ENCODE measurements around the gene RTN4IP1.
"Not testable (repeated sequence)": the region's sequence is repeated elsewhere in the genome, so short reads cannot be mapped to it uniquely, and the experiment has no call there.

The RTN4IP1 gene

GRCh38 chr6:106572875-106573585 lies 56.3 kb downstream of the RTN4IP1 start:
- no peak overlapping the region for H3K27ac Mint-ChIP-seq
- H3K4me1 Mint-ChIP-seq = peaks cover 5% of the 10 kb centered on the region
- no peak overlapping the region for H3K4me3 Mint-ChIP-seq
- peaks cover 3% of the 10 kb centered on the region for H3K36me3 Mint-ChIP-seq
- H3K27me3 Mint-ChIP-seq = no peaks in the 10 kb centered on the region
- H3K9me3 Mint-ChIP-seq = no peaks in the 10 kb centered on the region

- H3K4me3 Mint-ChIP-seq = no peak overlapping the region
- peaks cover 3% of the 10 kb centered on the region for H3K36me3 Mint-ChIP-seq
- peak overlapping the region; percentile 14 for H3K27ac Mint-ChIP-seq
Measured at GRCh38 chr6:106572436-106572835, 56.9 kb downstream of the RTN4IP1 start.

GRCh38 chr6:106569428-106569827 lies 59.9 kb downstream of the RTN4IP1 start:
- H3K4me3 Mint-ChIP-seq = no peak overlapping the region
- no peak overlapping the region for H3K27ac Mint-ChIP-seq
- peaks cover 3% of the 10 kb centered on the region for H3K36me3 Mint-ChIP-seq
- peaks cover 5% of the 10 kb centered on the region for H3K4me1 Mint-ChIP-seq
- H3K9me3 Mint-ChIP-seq = no peaks in the 10 kb centered on the region
- no peaks in the 10 kb centered on the region for H3K27me3 Mint-ChIP-seq

More at GRCh38 chr6:106572436-106572835, 56.9 kb downstream of the RTN4IP1 start:
- Mint-ChIP-seq H3K4me1 (peaks cover 5% of the 10 kb centered on the region), H3K9me3 (no peaks in the 10 kb centered on the region), H3K27me3 (no peaks in the 10 kb centered on the region)

GRCh38 chr6:106568530-106568929 lies 60.8 kb downstream of the RTN4IP1 start:
- peaks cover 5% of the 10 kb centered on the region for H3K4me1 Mint-ChIP-seq
- H3K4me3 Mint-ChIP-seq = no peak overlapping the region
- H3K27ac Mint-ChIP-seq = peak overlapping the region; percentile 75
- H3K27me3 Mint-ChIP-seq = no peaks in the 10 kb centered on the region
- no peaks in the 10 kb centered on the region for H3K9me3 Mint-ChIP-seq
- H3K36me3 Mint-ChIP-seq = peaks cover 7% of the 10 kb centered on the region

- H3K27me3 Mint-ChIP-seq = no peaks in the 10 kb centered on the region
- H3K4me3 Mint-ChIP-seq = no peak overlapping the region
- peaks cover 10% of the 10 kb centered on the region for H3K36me3 Mint-ChIP-seq
- H3K4me1 Mint-ChIP-seq = peaks cover 14% of the 10 kb centered on the region
- no peak overlapping the region for H3K27ac Mint-ChIP-seq
- no peaks in the 10 kb centered on the region for H3K9me3 Mint-ChIP-seq
Measured at GRCh38 chr6:106564476-106564875, 64.8 kb downstream of the RTN4IP1 start.

- no peaks in the 10 kb centered on the region for H3K27me3 Mint-ChIP-seq
- H3K9me3 Mint-ChIP-seq = no peaks in the 10 kb centered on the region
- H3K36me3 Mint-ChIP-seq = peaks cover 11% of the 10 kb centered on the region
- no peak overlapping the region for H3K4me3 Mint-ChIP-seq
- no peak overlapping the region for H3K27ac Mint-ChIP-seq
- H3K4me1 Mint-ChIP-seq = peaks cover 13% of the 10 kb centered on the region
Measured at GRCh38 chr6:106563614-106564013, 65.7 kb downstream of the RTN4IP1 start.

GRCh38 chr6:106561686-106562405 lies 67.5 kb downstream of the RTN4IP1 start:
- Mint-ChIP-seq H3K4me1 (peaks cover 9% of the 10 kb centered on the region), H3K4me3 (no peak overlapping the region), H3K27ac (no peak overlapping the region), H3K27me3 (no peaks in the 10 kb centered on the region), H3K36me3 (peaks cover 10% of the 10 kb centered on the region), H3K9me3 (no peaks in the 10 kb centered on the region)

GRCh38 chr6:106560996-106561685 lies 68.2 kb downstream of the RTN4IP1 start:
- no peak overlapping the region for H3K27ac Mint-ChIP-seq
- H3K36me3 Mint-ChIP-seq = peaks cover 10% of the 10 kb centered on the region
- H3K4me1 Mint-ChIP-seq = peaks cover 13% of the 10 kb centered on the region
- H3K9me3 Mint-ChIP-seq = no peaks in the 10 kb centered on the region
- H3K4me3 Mint-ChIP-seq = no peak overlapping the region
- no peaks in the 10 kb centered on the region for H3K27me3 Mint-ChIP-seq

GRCh38 chr6:106559659-106560058 lies 69.6 kb downstream of the RTN4IP1 start:
- peaks cover 14% of the 10 kb centered on the region for H3K4me1 Mint-ChIP-seq
- H3K9me3 Mint-ChIP-seq, H3K27me3 Mint-ChIP-seq, H3K4me3 Mint-ChIP-seq, H3K27ac Mint-ChIP-seq: not testable (repeated sequence)
- peaks cover 12% of the 10 kb centered on the region for H3K36me3 Mint-ChIP-seq

GRCh38 chr6:106558364-106558763 lies 70.9 kb downstream of the RTN4IP1 start:
- no peak overlapping the region for H3K27ac Mint-ChIP-seq

GRCh38 chr6:106557837-106558236 lies 71.5 kb downstream of the RTN4IP1 start:
- peaks cover 12% of the 10 kb centered on the region for H3K36me3 Mint-ChIP-seq
- H3K27me3 Mint-ChIP-seq = no peaks in the 10 kb centered on the region
- peak overlapping the region; percentile 35 for H3K27ac Mint-ChIP-seq

More at GRCh38 chr6:106558364-106558763, 70.9 kb downstream of the RTN4IP1 start:
- peaks cover 11% of the 10 kb centered on the region for H3K36me3 Mint-ChIP-seq
- peaks cover 20% of the 10 kb centered on the region for H3K4me1 Mint-ChIP-seq
- H3K4me3 Mint-ChIP-seq = no peak overlapping the region
- no peaks in the 10 kb centered on the region for H3K27me3 Mint-ChIP-seq
- H3K9me3 Mint-ChIP-seq = no peaks in the 10 kb centered on the region

GRCh38 chr6:106556368-106556960 lies 72.8 kb downstream of the RTN4IP1 start:
- H3K36me3 Mint-ChIP-seq = peaks cover 17% of the 10 kb centered on the region
- no peaks in the 10 kb centered on the region for H3K9me3 Mint-ChIP-seq
- no peak overlapping the region for H3K4me3 Mint-ChIP-seq
- no peak overlapping the region for H3K27ac Mint-ChIP-seq
- no peaks in the 10 kb centered on the region for H3K27me3 Mint-ChIP-seq
- H3K4me1 Mint-ChIP-seq = peaks cover 29% of the 10 kb centered on the region

More at GRCh38 chr6:106557837-106558236, 71.5 kb downstream of the RTN4IP1 start:
- Mint-ChIP-seq H3K4me3 (no peak overlapping the region), H3K4me1 (peaks cover 25% of the 10 kb centered on the region), H3K9me3 (no peaks in the 10 kb centered on the region)

GRCh38 chr6:106555767-106556166 lies 73.5 kb downstream of the RTN4IP1 start:
- Mint-ChIP-seq H3K27ac (no peak overlapping the region), H3K27me3 (no peaks in the 10 kb centered on the region), H3K4me1 (peaks cover 24% of the 10 kb centered on the region), H3K9me3 (no peaks in the 10 kb centered on the region), H3K36me3 (peaks cover 24% of the 10 kb centered on the region), H3K4me3 (no peak overlapping the region)

- Mint-ChIP-seq H3K27ac (peak overlapping the region; percentile 26), H3K4me1 (peaks cover 36% of the 10 kb centered on the region), H3K9me3 (no peaks in the 10 kb centered on the region), H3K4me3 (no peak overlapping the region), H3K27me3 (no peaks in the 10 kb centered on the region), H3K36me3 (peaks cover 27% of the 10 kb centered on the region)
Measured at GRCh38 chr6:106553440-106553839, 75.9 kb downstream of the RTN4IP1 start.

- Mint-ChIP-seq H3K27me3 (no peaks in the 10 kb centered on the region), H3K36me3 (peaks cover 33% of the 10 kb centered on the region)
Measured at GRCh38 chr6:106551155-106551554, 78.1 kb downstream of the RTN4IP1 start.

More at GRCh38 chr6:106551155-106551554, 78.1 kb downstream of the RTN4IP1 start:
- Mint-ChIP-seq H3K9me3 (no peaks in the 10 kb centered on the region), H3K27ac (no peak overlapping the region), H3K4me1 (peaks cover 52% of the 10 kb centered on the region), H3K4me3 (no peak overlapping the region)
